ENCODE results near the gene KRT77. TPM values are rescaled to one million over a fixed set of nuclear protein-coding genes. Genes with fewer than 3 reads are reported as not detected.
"Not testable (repeated sequence)": the region's sequence is repeated elsewhere in the genome, so short reads cannot be mapped to it uniquely, and the experiment has no call there.

KRT77 gene
- total RNA-seq, 2 donors from 2014 or later, result not detected

DNA sequence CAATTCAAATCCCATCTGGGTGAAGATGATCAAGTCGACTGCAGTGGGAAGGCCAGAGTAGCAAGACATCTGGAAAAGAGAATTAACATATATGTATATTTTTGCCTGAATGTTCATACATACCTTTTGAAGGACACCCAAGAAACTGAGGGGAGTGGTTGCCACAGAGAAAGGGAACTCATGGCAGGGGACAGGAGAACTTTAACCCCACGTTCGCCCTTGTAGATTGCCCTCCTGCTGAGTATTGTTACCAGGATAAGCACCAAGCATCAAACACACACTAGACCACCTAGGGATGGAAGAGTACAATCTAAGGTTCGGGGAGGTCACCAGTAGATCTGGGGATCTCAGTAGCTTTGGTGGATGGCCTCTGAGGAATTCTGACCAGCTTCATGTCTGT, 32.8 kb downstream of the KRT77 start:
- no peak for ATAC-seq (replicated peaks)
- H3K4me3 Mint-ChIP-seq, result no peak overlapping the region
- no peaks in the 10 kb centered on the region for H3K36me3 Mint-ChIP-seq (ENCODE audit: low read depth)
- H3K4me1 Mint-ChIP-seq, result no peaks in the 10 kb centered on the region
- no peaks in the 10 kb centered on the region for H3K9me3 Mint-ChIP-seq
- no peak overlapping the region for H3K27ac Mint-ChIP-seq
- H3K27me3 Mint-ChIP-seq, result peaks cover 8% of the 10 kb centered on the region

DNA sequence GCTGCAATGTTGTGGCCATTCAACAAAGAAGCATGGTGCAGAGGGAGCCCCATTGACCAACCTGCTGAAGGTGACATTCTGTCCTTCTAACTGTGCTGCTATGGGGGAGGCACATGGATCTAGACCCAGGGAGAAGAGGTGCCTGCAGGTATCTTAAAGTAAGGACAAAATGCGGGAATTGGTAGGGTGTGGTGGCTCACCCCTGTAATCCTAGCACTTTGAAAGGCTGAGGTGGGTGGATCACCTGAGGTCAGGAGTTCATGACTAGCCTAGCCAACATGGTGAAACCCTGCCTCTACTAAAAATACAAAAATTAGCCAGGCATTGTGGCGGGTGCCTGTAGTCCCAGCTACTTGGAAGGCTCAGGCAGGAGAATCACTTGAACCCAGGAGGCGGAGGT, 33.4 kb downstream of the KRT77 start:
- not testable (repeated sequence) for H3K4me3 Mint-ChIP-seq; H3K36me3 Mint-ChIP-seq (ENCODE audit: low read depth); H3K4me1 Mint-ChIP-seq; H3K9me3 Mint-ChIP-seq; ATAC-seq (replicated peaks); H3K27ac Mint-ChIP-seq; H3K27me3 Mint-ChIP-seq

DNA sequence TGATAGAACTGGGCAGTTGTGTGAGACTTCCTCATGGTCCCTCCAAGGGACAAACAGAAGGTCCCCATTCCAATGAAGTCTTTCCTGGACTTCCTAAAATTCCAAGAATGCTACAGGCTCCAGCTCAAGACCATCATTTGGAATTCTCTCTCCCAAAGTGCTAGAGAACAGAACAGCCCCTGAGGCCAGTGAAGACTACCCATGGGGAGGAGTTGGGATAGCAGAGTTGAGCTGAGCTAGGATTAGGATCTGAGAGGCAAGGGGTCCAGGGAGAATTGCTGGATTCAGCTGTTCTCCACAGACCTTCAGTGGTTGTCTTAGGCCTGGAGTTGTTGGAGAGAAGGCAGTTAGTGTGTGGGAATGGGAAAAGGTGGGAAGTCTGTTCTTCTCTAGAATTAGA, 33.9 kb downstream of the KRT77 start:
- H3K27me3 Mint-ChIP-seq, result peaks cover 10% of the 10 kb centered on the region
- no peak overlapping the region for H3K4me3 Mint-ChIP-seq
- no peak for ATAC-seq (replicated peaks)

DNA sequence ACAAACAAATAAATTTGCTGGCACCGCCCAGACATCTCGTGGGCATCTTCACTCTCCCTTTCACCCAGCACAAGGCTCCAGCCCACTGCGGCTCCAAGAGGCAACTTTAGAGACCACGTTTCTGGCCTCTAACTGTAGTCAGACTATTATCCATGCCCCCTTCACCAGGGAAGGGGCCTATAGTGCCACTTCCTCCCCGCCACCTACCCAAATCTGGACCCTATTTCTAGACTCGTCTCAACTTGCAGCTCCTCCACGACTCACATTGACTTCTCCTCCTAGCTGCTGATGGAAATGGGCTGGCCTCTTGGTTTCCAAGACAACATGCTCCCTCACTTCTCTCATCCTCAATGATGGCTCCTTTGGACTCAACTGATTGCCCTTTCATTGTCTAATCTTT, 35.4 kb downstream of the KRT77 start:
- peaks cover 15% of the 10 kb centered on the region for H3K27me3 Mint-ChIP-seq
- H3K4me3 Mint-ChIP-seq, result no peak overlapping the region
- H3K27ac Mint-ChIP-seq, result no peak overlapping the region
- H3K9me3 Mint-ChIP-seq, result no peaks in the 10 kb centered on the region
- H3K36me3 Mint-ChIP-seq (ENCODE audit: low read depth), result no peaks in the 10 kb centered on the region
- ATAC-seq (replicated peaks), result no peak
- no peaks in the 10 kb centered on the region for H3K4me1 Mint-ChIP-seq

More for the DNA sequence above, 33.9 kb downstream of the KRT77 start:
- no peaks in the 10 kb centered on the region for H3K36me3 Mint-ChIP-seq (ENCODE audit: low read depth)
- H3K4me1 Mint-ChIP-seq, result no peaks in the 10 kb centered on the region
- H3K9me3 Mint-ChIP-seq, result no peaks in the 10 kb centered on the region
- H3K27ac Mint-ChIP-seq, result no peak overlapping the region

DNA sequence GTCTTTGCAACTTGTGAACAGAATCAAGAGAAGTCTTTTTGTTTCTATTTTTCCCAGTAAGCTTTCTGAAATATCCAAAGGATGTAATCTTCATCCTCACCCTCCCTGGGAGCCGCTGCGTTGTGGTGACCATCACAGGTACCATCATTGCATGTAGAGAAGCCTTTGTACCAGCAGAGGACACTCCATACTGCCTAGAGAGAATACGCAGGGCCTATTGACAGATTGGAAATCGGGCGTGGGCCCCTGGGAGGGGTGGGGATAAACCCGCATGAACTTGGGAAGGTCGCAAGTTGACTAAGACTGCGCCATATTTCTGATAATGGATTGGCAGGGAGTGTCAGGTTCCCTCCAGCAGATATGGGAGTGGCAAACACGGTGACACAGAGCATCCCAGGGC, 35.8 kb downstream of the KRT77 start:
- Mint-ChIP-seq H3K4me1 (no peaks in the 10 kb centered on the region), H3K36me3 (ENCODE audit: low read depth) (no peaks in the 10 kb centered on the region), H3K9me3 (no peaks in the 10 kb centered on the region), H3K4me3 (no peak overlapping the region), H3K27ac (no peak overlapping the region), H3K27me3 (peaks cover 15% of the 10 kb centered on the region)
- no peak for ATAC-seq (replicated peaks)

DNA sequence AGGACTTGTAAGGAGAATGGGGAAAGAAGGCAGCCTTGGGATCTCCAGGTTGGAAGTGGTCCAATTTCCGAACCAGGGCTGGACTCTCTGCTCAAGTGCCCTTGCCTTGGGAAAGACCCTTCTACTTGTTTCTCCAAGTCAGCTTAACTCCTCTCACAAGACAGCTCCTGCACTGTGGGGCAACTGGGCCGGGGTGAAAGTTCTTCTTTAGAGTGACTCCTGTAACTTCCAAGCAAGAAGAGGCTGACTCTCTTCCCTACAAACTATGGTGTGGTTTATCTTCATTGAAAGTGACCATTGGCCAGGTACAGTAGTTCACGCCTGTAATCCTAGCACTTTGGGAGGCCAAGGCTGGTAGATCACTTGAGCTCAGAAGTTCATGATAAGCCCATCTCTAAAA, 36.9 kb downstream of the KRT77 start:
- H3K4me3 Mint-ChIP-seq, result no peak overlapping the region

DNA sequence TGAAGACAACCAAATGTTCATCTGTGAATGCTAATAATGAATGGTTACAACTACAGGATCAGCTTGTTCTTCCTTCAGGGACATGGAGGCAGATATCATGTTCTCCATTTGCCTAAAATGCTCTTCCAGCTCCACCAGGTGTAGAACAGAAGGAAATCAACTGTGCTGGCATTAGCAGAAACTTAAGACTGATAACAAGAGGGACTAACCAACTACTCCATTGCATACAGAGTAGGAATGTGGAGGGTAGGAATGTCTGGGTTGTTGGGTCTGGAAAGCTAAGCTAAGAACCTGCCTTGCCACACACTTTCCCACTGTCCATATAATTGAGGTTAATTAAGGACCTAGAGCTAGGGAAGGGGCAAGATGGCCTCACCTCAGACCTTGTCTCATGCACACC, 39.9 kb downstream of the KRT77 start:
- Mint-ChIP-seq H3K4me1 (peaks cover 4% of the 10 kb centered on the region), H3K9me3 (no peaks in the 10 kb centered on the region), H3K36me3 (ENCODE audit: low read depth) (no peaks in the 10 kb centered on the region), H3K27ac (no peak overlapping the region), H3K27me3 (peaks cover 11% of the 10 kb centered on the region), H3K4me3 (no peak overlapping the region)
- ATAC-seq (replicated peaks), result no peak

More for the DNA sequence above, 36.9 kb downstream of the KRT77 start:
- Mint-ChIP-seq H3K36me3 (ENCODE audit: low read depth) (no peaks in the 10 kb centered on the region), H3K4me1 (peaks cover 4% of the 10 kb centered on the region), H3K27me3 (peaks cover 15% of the 10 kb centered on the region), H3K9me3 (no peaks in the 10 kb centered on the region), H3K27ac (no peak overlapping the region)
- ATAC-seq (replicated peaks), result no peak

DNA sequence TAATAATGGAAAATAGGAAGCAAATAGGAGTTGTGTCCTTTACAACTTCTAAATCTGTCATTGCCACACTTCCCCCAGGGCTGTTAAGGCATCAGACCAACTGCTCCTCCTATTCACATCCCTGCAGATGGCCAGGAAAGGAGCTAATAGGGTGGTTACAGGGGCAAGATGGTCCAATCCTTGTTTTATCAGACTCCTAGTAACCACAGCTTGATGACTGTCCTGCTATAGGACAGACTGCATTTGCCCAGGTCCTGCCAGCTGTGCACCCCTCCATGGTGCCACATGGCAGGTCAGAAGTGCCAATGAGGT, 40.5 kb downstream of the KRT77 start:
- Mint-ChIP-seq H3K27me3 (peaks cover 8% of the 10 kb centered on the region), H3K27ac (no peak overlapping the region), H3K36me3 (ENCODE audit: low read depth) (no peaks in the 10 kb centered on the region)

DNA sequence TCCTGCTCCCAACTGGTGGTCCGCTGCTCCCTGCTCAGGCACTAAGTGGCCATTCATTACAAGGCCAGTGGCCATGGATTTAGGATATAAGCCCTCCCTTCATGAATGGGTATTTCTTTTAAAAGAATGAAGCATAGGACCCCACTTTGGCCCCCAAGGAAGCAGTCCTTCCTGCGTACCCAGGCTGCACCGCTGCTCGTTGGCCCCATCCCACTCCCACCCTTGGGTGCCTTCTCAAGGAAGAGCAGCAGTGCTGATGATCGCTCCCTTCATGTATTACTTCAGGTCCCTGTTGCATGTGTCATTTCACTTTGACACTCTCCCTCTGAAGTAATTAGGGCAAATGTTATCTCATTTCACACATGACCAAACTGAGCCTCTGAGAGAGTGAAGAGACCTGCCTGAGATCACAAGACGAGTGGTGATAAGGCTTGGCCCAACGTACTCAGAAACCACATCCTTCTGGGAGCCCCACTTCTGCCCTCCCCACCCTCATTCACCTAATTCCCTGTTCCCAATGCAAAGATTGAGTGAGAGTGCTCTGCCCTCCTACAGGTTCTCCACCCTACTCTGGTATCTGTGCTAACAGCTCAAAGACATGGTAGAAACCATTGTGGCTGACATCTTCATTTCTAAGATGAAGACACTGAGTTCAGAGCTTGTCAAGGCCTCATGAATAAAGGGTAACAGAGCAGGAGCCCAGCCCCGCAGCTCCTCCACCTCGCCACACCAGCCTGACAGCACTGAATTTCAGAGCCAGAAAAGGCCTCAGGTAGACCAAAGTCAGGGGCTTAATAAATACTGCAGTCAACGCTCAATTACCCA, 41.0 kb downstream of the KRT77 start:
- no peak overlapping the region for H3K27ac Mint-ChIP-seq
- no peak for ATAC-seq (replicated peaks)
- H3K4me1 Mint-ChIP-seq, result peaks cover 4% of the 10 kb centered on the region
- H3K4me3 Mint-ChIP-seq, result no peak overlapping the region
- H3K36me3 Mint-ChIP-seq (ENCODE audit: low read depth), result no peaks in the 10 kb centered on the region
- no peaks in the 10 kb centered on the region for H3K9me3 Mint-ChIP-seq
- H3K27me3 Mint-ChIP-seq, result peaks cover 8% of the 10 kb centered on the region

More for the DNA sequence above, 40.5 kb downstream of the KRT77 start:
- Mint-ChIP-seq H3K4me1 (peaks cover 4% of the 10 kb centered on the region), H3K4me3 (no peak overlapping the region), H3K9me3 (no peaks in the 10 kb centered on the region)
- no peak for ATAC-seq (replicated peaks)

DNA sequence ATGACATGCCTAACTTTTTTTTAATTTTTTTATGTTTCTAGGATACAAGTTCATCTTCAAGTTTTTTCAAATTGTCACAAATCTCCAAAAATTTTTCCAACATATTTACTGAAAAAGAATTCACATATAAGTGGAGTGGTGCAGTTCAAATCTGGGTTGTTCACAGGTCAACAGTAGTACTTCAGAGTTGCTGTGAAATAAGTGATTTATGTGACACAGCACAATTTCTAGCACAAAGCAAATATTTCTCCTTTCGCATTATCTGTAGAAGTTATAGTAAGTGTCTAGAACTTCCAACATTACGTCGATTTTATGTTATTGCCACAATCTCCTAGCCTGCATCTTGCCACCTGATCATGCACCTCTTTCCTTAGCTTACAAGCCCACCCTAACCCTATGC, 41.7 kb downstream of the KRT77 start:
- peaks cover 4% of the 10 kb centered on the region for H3K4me1 Mint-ChIP-seq
- H3K4me3 Mint-ChIP-seq, result no peak overlapping the region
- H3K36me3 Mint-ChIP-seq (ENCODE audit: low read depth), result no peaks in the 10 kb centered on the region
- no peak for ATAC-seq (replicated peaks)
- H3K27me3 Mint-ChIP-seq, result peaks cover 8% of the 10 kb centered on the region
- H3K9me3 Mint-ChIP-seq, result no peaks in the 10 kb centered on the region
- H3K27ac Mint-ChIP-seq, result no peak overlapping the region

DNA sequence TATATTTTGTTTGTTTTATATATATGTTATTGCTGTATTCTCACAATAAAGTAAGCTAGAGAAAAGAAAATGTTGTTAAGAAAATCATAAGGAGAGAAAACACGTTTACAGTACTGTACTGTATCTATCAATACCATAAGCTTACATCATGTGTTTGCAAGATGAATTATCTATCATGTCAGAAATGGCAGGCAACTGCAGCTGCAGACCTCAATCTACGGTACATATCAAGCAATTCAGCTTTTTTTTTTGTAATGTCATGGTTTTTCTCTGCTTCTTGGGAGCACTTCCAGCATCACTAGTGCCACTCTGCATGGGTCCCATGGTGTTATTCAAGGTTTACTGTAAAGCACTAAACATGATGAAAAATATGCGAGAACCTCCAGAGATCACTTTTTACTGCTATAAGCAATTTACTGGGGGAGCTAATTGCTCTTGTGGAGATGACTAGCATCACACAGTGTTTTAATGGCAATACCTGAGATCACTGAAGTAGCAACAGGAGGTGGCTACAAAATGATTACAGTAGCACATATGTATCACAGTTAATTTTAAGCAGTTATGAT, 42.3 kb downstream of the KRT77 start:
- no peaks in the 10 kb centered on the region for H3K9me3 Mint-ChIP-seq
- peaks cover 4% of the 10 kb centered on the region for H3K4me1 Mint-ChIP-seq
- H3K27me3 Mint-ChIP-seq, result peaks cover 8% of the 10 kb centered on the region
- ATAC-seq (replicated peaks), result no peak
- H3K4me3 Mint-ChIP-seq, result no peak overlapping the region
- no peaks in the 10 kb centered on the region for H3K36me3 Mint-ChIP-seq (ENCODE audit: low read depth)
- no peak overlapping the region for H3K27ac Mint-ChIP-seq

DNA sequence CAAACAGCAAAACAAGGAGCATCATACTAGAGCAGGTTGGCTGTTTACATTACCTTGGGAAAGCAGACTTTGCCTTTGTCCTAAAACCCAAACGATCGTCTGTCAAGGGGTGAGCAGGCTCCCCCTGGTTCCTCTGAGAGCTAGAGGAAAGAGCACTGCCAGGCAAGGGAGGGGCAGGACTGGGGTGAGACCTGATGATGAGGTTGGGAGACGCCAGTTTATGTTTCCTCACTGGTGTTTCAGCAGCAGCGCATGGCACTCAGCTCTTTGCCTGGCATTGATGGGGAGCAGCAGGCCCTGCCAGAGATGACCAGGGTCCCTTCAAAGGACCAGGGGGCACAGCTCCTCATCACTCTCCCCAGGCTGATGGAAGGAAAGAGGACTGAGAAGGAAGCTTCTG, 43.4 kb downstream of the KRT77 start:
- Mint-ChIP-seq H3K4me1 (peaks cover 4% of the 10 kb centered on the region), H3K4me3 (no peak overlapping the region), H3K27ac (no peak overlapping the region), H3K36me3 (ENCODE audit: low read depth) (no peaks in the 10 kb centered on the region), H3K9me3 (no peaks in the 10 kb centered on the region), H3K27me3 (peaks cover 5% of the 10 kb centered on the region)
- no peak for ATAC-seq (replicated peaks)

DNA sequence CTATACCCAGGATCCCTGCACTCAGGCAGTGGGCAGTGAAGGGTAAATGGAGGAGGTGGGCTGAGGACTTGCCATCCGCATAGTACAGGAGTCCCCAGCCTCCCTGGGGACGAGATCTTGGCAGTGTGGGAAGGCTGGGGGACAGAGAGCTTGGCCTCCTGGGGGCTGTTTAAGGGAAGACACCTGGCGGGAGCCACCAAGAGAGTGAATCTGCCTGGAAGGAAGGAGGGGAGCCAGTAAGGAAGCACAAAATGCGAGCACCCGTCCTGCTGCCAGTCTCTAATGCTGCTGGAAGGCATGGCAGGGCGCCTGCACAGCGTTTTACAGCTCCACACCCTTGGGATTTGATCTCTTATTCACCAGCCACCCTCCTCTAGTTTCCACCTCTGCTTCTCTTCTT, 43.9 kb downstream of the KRT77 start:
- H3K27ac Mint-ChIP-seq, result no peak overlapping the region
- ATAC-seq (replicated peaks), result no peak
- H3K36me3 Mint-ChIP-seq (ENCODE audit: low read depth), result no peaks in the 10 kb centered on the region
- H3K9me3 Mint-ChIP-seq, result no peaks in the 10 kb centered on the region
- peaks cover 5% of the 10 kb centered on the region for H3K27me3 Mint-ChIP-seq
- H3K4me1 Mint-ChIP-seq, result peaks cover 4% of the 10 kb centered on the region
- H3K4me3 Mint-ChIP-seq, result no peak overlapping the region

DNA sequence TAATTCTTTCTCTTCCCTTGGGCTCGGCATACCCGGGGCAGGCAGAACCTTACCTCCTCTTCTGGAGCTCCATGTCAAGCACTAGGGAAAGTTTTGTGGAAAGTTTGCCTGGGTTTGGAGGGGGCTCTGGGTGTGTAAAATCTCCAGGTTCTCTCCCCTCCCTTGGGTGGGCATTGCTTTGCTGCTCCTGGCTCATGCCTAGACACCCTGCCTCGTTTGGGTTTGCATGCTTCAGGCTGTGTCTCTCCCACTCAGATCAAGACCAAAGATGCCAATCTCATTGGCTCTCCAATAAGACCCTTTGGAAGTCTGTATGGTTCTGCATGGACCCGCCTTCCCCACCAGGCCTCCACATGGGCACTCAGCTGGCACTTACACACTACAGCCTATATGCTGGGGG, 45.1 kb downstream of the KRT77 start:
- no peak for ATAC-seq (replicated peaks)
- Mint-ChIP-seq H3K27me3 (no peaks in the 10 kb centered on the region), H3K4me3 (no peak overlapping the region), H3K27ac (no peak overlapping the region), H3K9me3 (no peaks in the 10 kb centered on the region), H3K36me3 (ENCODE audit: low read depth) (no peaks in the 10 kb centered on the region), H3K4me1 (peaks cover 4% of the 10 kb centered on the region)

DNA sequence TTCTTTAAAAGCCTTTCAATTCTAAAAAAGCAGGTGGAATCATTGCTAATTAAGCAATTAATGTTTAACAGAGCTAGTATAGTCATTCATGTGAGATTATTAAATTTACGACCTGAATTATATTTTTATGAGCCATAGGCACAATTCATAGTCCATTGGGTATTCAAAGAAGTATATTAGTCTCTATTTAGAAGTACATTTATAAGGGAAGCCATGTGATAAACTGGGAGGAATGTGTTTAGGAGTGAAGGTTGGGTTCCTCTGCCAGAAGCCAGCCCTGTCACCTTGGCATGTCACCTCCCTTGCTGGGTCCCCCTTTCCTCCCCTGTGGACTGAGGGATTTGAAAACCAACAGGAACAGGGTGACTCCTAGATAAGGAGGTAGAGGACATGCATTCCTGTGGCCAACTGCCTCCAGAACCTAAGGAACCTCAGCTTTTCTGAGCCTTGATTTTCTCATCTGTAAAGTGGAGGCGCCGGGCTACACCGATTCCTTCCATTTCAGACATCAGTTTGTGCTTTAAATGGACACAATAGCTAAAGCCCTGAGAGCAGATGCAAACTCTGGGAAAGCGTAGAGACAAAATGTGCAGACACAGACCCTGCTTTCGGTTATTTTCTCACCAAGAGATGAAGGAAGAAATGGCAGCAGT, 45.9 kb downstream of the KRT77 start:
- Mint-ChIP-seq H3K4me3 (no peak overlapping the region), H3K4me1 (peaks cover 3% of the 10 kb centered on the region), H3K9me3 (no peaks in the 10 kb centered on the region), H3K27me3 (peaks cover 3% of the 10 kb centered on the region), H3K36me3 (ENCODE audit: low read depth) (no peaks in the 10 kb centered on the region), H3K27ac (no peak overlapping the region)
- ATAC-seq (replicated peaks), result no peak
